ENCODE results near the gene LANCL3.

DNA sequence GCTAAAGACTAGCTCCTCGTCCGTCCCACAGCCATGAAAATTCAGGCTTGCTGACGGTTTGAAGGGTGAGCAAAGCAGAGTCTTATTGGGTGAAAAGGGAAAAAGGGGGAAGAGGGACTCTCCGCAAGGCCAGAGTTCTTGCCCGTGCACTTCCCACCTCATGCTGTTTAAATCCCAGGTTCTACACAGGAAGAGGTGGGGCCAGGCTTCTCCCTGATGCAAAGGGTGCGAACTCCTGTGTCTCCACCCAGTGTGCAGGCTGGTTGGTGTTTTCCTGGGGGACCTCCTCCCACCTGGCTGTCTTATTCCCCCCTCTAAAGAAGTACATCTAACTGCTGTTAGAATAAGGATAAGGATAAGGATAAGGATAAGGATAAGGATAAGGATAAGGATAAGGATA, 18.0 kb upstream of the LANCL3 start:
- TF ChIP-seq, protein P1, sequence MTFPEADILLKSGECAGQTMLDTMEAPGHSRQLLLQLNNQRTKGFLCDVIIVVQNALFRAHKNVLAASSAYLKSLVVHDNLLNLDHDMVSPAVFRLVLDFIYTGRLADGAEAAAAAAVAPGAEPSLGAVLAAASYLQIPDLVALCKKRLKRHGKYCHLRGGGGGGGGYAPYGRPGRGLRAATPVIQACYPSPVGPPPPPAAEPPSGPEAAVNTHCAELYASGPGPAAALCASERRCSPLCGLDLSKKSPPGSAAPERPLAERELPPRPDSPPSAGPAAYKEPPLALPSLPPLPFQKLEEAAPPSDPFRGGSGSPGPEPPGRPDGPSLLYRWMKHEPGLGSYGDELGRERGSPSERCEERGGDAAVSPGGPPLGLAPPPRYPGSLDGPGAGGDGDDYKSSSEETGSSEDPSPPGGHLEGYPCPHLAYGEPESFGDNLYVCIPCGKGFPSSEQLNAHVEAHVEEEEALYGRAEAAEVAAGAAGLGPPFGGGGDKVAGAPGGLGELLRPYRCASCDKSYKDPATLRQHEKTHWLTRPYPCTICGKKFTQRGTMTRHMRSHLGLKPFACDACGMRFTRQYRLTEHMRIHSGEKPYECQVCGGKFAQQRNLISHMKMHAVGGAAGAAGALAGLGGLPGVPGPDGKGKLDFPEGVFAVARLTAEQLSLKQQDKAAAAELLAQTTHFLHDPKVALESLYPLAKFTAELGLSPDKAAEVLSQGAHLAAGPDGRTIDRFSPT (tag by site-specific recombination; IDR thresholded peaks at IDR 0.05): no peak
- TF ChIP-seq ZNF292 (tag by site-specific recombination; IDR thresholded peaks at IDR 0.05; ENCODE audit: borderline replicate concordance, low read depth): no peak
- TF ChIP-seq ZNF10 (tag by site-specific recombination; IDR thresholded peaks at IDR 0.05): no peak
- no peak for TF ChIP-seq ZNF747 (tag by site-specific recombination; IDR thresholded peaks at IDR 0.05)
- TF ChIP-seq, protein P2, sequence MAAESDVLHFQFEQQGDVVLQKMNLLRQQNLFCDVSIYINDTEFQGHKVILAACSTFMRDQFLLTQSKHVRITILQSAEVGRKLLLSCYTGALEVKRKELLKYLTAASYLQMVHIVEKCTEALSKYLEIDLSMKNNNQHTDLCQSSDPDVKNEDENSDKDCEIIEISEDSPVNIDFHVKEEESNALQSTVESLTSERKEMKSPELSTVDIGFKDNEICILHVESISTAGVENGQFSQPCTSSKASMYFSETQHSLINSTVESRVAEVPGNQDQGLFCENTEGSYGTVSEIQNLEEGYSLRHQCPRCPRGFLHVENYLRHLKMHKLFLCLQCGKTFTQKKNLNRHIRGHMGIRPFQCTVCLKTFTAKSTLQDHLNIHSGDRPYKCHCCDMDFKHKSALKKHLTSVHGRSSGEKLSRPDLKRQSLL (tag by site-specific recombination; IDR thresholded peaks at IDR 0.05): no peak

Data from HEK293 (cell line).